NCI-H1092 (cell line): ENCODE data around the gene SLC41A1.
A peak's percentile ranks its signal among the peaks of the same experiment; 100 is the strongest.

Experiments used
- DNase-seq: peaks from one replicate; lab custom pipeline; 2025; lab: John Stamatoyannopoulos, UW

SLC41A1 gene

GRCh38 chr1:205787287-205787916 lies 25.6 kb downstream of the SLC41A1 start:
- no peak for DNase-seq

GRCh38 chr1:205786601-205787000 lies 26.4 kb downstream of the SLC41A1 start:
- DNase-seq = no peak

GRCh38 chr1:205785446-205785845 lies 27.6 kb downstream of the SLC41A1 start:
- DNase-seq = no peak

- no peak for DNase-seq
These were observed 29.1 kb downstream of the SLC41A1 start for GRCh38 chr1:205783904-205784303.

GRCh38 chr1:205783433-205783795 lies 29.6 kb downstream of the SLC41A1 start:
- no peak for DNase-seq

- no peak for DNase-seq
These were observed 30.2 kb downstream of the SLC41A1 start for GRCh38 chr1:205782627-205783432.

- DNase-seq = no peak
These were observed 32.7 kb downstream of the SLC41A1 start for GRCh38 chr1:205780335-205780734.

GRCh38 chr1:205777994-205778393 lies 35.0 kb downstream of the SLC41A1 start:
- no peak for DNase-seq

- no peak for DNase-seq
These were observed 37.3 kb downstream of the SLC41A1 start for GRCh38 chr1:205775717-205776056.

GRCh38 chr1:205775015-205775716 lies 37.8 kb downstream of the SLC41A1 start, which contains the start of gene RAB29:
Gene RAB29 (minus strand): TSS chr1:205775482. CDS start chr1:205774956, 526 bp downstream.
- DNase-seq = peak; percentile 81

- no peak for DNase-seq
These were observed 38.6 kb downstream of the SLC41A1 start for GRCh38 chr1:205774198-205775014.

- no peak for DNase-seq
These were observed 40.4 kb downstream of the SLC41A1 start for GRCh38 chr1:205772607-205773032.

GRCh38 chr1:205770618-205771017 lies 42.4 kb downstream of the SLC41A1 start:
- DNase-seq = no peak

GRCh38 chr1:205769641-205770365 lies 43.2 kb downstream of the SLC41A1 start:
- no peak for DNase-seq

GRCh38 chr1:205767248-205767647 lies 45.8 kb downstream of the SLC41A1 start:
- DNase-seq = no peak

- no peak for DNase-seq
These were observed 46.4 kb downstream of the SLC41A1 start for GRCh38 chr1:205766570-205766969.

- DNase-seq = no peak
These were observed 47.0 kb downstream of the SLC41A1 start for GRCh38 chr1:205766038-205766437.

- no peak for DNase-seq
These were observed 48.4 kb downstream of the SLC41A1 start for GRCh38 chr1:205764578-205764977.

- no peak for DNase-seq
These were observed 49.0 kb downstream of the SLC41A1 start for GRCh38 chr1:205763980-205764379.

GRCh38 chr1:205760606-205761005 lies 52.4 kb downstream of the SLC41A1 start:
- DNase-seq = no peak

GRCh38 chr1:205756552-205756951 lies 56.4 kb downstream of the SLC41A1 start:
- DNase-seq = no peak
